Thyroid gland (tissue), 4 donors: Measurements from ENCODE around the gene SUGT1. TPM values are rescaled to one million over a fixed set of nuclear protein-coding genes. Genes with fewer than 3 reads are reported as not detected.

Source experiments
- DNase-seq, 2 donors: peaks; one replicate each; pipeline ENCODE4 v3.0.0-alpha.2; 2019
- H3K27ac ChIP-seq, 3 donors: fragments of 200-600 bp; sonication (generic); 1 replicate in 2 of 3; 2 replicates in 1 of 3; pipeline ENCODE4 v1.5.1; 2016 to 2019; ENCODE audit warnings: mild to moderate bottlenecking in 1 of 3, moderate library complexity in 1 of 3
- H3K27me3 ChIP-seq: fragments of 200-600 bp; sonication (generic); one replicate; pipeline ENCODE4 v1.5.1; 2019
- H3K36me3 ChIP-seq, 2 donors: fragments of 200-600 bp; sonication (generic); one replicate each; pipeline ENCODE4 v1.5.1; 2016 to 2019
- H3K4me1 ChIP-seq, 2 donors: fragments of 200-600 bp; sonication (generic); one replicate each; pipeline ENCODE4 v1.5.1; 2017 to 2019
- H3K4me3 ChIP-seq, 3 donors: fragments of 200-600 bp; sonication (generic); replicated peaks in 1 of 3; 1 replicate in 2 of 3; 2 replicates in 1 of 3; pipeline ENCODE4 v1.5.1; 2016; ENCODE audit warnings: mild to moderate bottlenecking in 1 of 3
- H3K9me3 ChIP-seq: fragments of 200-600 bp; sonication (generic); one replicate; pipeline ENCODE4 v1.5.1; 2017
- CTCF ChIP-seq, 6 experiments: fragments of 200-600 bp in 3 of 6; fragments of 450-650 bp in 3 of 6; sonication (generic) in 3 of 6; IDR thresholded peaks; one replicate each; pipeline ENCODE4 v1.5.1; 2016 to 2019; ENCODE audit warnings: antibody characterized with exemption in 6 of 6, mild to moderate bottlenecking in 2 of 6, inconsistent platforms in 1 of 6, moderate library complexity in 1 of 6
- POLR2A ChIP-seq, 2 donors: fragments of 450-650 bp; IDR thresholded peaks; one replicate each; pipeline ENCODE4 v1.6.1; 2017; ENCODE audit warnings: antibody characterized with exemption in 2 of 2, mild to moderate bottlenecking in 2 of 2, moderate library complexity in 1 of 2
- WGBS, 2 donors: methylation state at CpG; one replicate each; pipeline ENCODE4 v1.1.5; 2017; 5-methylcytosine and 5-hydroxymethylcytosine counted together
- intact Hi-C: fragments of 100-400 bp; cut with DNase I; formaldehyde crosslinking; loops from one replicate; pipeline ENCODE4 v1.15.1; 2023
- total RNA-seq, 4 donors: library from RNA; depleted of rRNA; stranded (reverse); fragments of >200 nt; gene quantifications; one replicate each; pipeline ENCODE4 v1.2.3, GENCODE V29; 2016

SUGT1 gene
- total RNA-seq, 4 donors from 2014 or later: 33.6 to 50.4 (median 43.1) TPM

DNA sequence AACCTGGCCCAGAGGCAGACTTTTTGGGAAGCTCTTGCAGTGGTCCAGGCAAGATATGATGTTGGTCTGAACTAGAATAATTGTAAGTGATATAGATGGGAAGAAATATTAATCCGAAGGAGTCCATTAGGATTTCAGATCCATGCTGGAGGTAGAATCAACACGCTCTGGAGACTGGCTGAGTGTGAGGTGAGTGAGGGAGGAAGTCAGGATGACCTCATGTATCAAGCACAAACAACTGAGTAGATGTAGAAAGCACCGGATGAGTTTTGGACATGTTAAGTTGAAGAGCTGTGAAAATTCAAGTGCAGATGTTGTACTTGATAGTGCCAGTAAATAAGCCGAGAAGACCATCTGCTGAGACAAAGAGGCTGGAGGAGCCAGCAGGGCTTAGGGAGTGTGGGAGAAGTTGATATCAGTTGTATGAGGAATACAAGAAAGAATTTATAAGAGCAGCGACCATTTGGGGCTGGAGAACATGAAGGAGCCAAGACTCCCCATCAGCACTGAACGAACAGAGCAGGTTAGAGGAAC lies 92.3 kb downstream of the SUGT1 start:
- Histone ChIP-seq H3K4me1 (peaks cover 0 to 4% of the 10 kb centered on the region in 2 donors), H3K4me3 (no peak overlapping the region), H3K9me3 (no peaks in the 10 kb centered on the region), H3K36me3 (no peaks in the 10 kb centered on the region), H3K27me3 (no peaks in the 10 kb centered on the region), H3K27ac (no peak overlapping the region)
- no peak for TF ChIP-seq POLR2A (IDR thresholded peaks at IDR 0.05)
- no peak for TF ChIP-seq CTCF (IDR thresholded peaks at IDR 0.05)
- DNase-seq: no peak
- intact Hi-C loops: no loop called here
- 86% methylated on average over 6 of the region's 6 CpGs for WGBS, 2 donors

GRCh38 chr13:52746141-52746540 lies 93.5 kb downstream of the SUGT1 start:
- DNase-seq: no peak
- Histone ChIP-seq H3K9me3 (no peaks in the 10 kb centered on the region), H3K4me1 (peaks cover 0 to 4% of the 10 kb centered on the region in 2 donors), H3K27me3 (no peaks in the 10 kb centered on the region), H3K4me3 (no peak overlapping the region), H3K27ac (no peak overlapping the region), H3K36me3 (no peaks in the 10 kb centered on the region)
- intact Hi-C loops: no loop called here
- TF ChIP-seq POLR2A (IDR thresholded peaks at IDR 0.05): no peak
- no peak for TF ChIP-seq CTCF (IDR thresholded peaks at IDR 0.05)
- WGBS, 2 donors: 91 to 93% methylated on average over 3 of the region's 3 CpGs

GRCh38 chr13:52749419-52749818 lies 96.8 kb downstream of the SUGT1 start:
- no peak overlapping the region for H3K4me3 ChIP-seq
- no peaks in the 10 kb centered on the region for H3K9me3 ChIP-seq
- no peak overlapping the region for H3K27ac ChIP-seq
- no peaks in the 10 kb centered on the region for H3K27me3 ChIP-seq
- WGBS, 2 donors: 79% methylated on average over 5 of the region's 5 CpGs
- intact Hi-C loops: no loop called here
- DNase-seq: no peak
- peaks cover 0 to 4% of the 10 kb centered on the region in 2 donors for H3K4me1 ChIP-seq
- TF ChIP-seq POLR2A (IDR thresholded peaks at IDR 0.05): no peak
- no peak for TF ChIP-seq CTCF (IDR thresholded peaks at IDR 0.05)
- H3K36me3 ChIP-seq: no peaks in the 10 kb centered on the region

Other genes with a start within 250 kb of the SUGT1 start
- gene THSD1, start 246.7 kb upstream of the SUGT1 start, total RNA-seq: 10 to 100 TPM in 1 of 4 donors, 1 to 10 TPM in 3; 6.1 to 12.8 (median 7.9) TPM
- 10 to 100 TPM; 59.9 to 87.8 (median 66.4) TPM for gene VPS36, start 202.2 kb upstream of the SUGT1 start, total RNA-seq
- gene CKAP2, start 197.4 kb upstream of the SUGT1 start, total RNA-seq: 10 to 100 TPM in 3 of 4 donors, 1 to 10 TPM in 1; 8.7 to 14.3 (median 11.4) TPM
- 1 to 10 TPM; 4.4 to 9.7 (median 5.6) TPM for gene HNRNPA1L2, start 10.4 kb upstream of the SUGT1 start, total RNA-seq
- gene CNMD, start 87.0 kb downstream of the SUGT1 start, total RNA-seq: 1 to 10 TPM in 2 of 4 donors, under 1 TPM in 2; 0.40 to 2.5 (median 0.85) TPM
- 1 to 10 TPM in 2 of 4 donors, not detected in 2; 2.1 TPM for gene PCDH8, start 195.8 kb downstream of the SUGT1 start, total RNA-seq